HG03469 (cell line): ENCODE results near the gene PSEN2.
A peak's percentile ranks its signal among the peaks of the same experiment; 100 is the strongest.

Source experiments
- ATAC-seq: cut with Tn5 transposase; IDR thresholded peaks from one replicate; pipeline ENCODE4 v1.9.1; 2021; ENCODE audit warnings: mild to moderate bottlenecking, moderate library complexity, moderate number of reproducible peaks; ENCODE audit not compliant: unreplicated experiment

The PSEN2 gene

GRCh38 chr1:226863446-226863845, 7.0 kb upstream of the PSEN2 start:
- ATAC-seq: no peak

GRCh38 chr1:226864311-226864710, 6.1 kb upstream of the PSEN2 start:
- no peak for ATAC-seq

- no peak for ATAC-seq
These were observed 4.8 kb upstream of the PSEN2 start for GRCh38 chr1:226865590-226865989.

- ATAC-seq: no peak
These were observed 2.9 kb upstream of the PSEN2 start for GRCh38 chr1:226867461-226868054.

- ATAC-seq: no peak
These were observed 1.7 kb upstream of the PSEN2 start for GRCh38 chr1:226868726-226869125.

- ATAC-seq: no peak
These were observed 403 bp upstream of the PSEN2 start for GRCh38 chr1:226870026-226870400.

GRCh38 chr1:226871636-226872327, 1.4 kb downstream of the PSEN2 start:
- ATAC-seq: no peak

GRCh38 chr1:226872437-226872836, 2.0 kb downstream of the PSEN2 start:
- ATAC-seq: no peak

- no peak for ATAC-seq
These were observed 3.6 kb downstream of the PSEN2 start for GRCh38 chr1:226873771-226874578.

GRCh38 chr1:226874579-226875425, 4.4 kb downstream of the PSEN2 start:
- ATAC-seq: no peak

- no peak for ATAC-seq
These were observed 5.4 kb downstream of the PSEN2 start for GRCh38 chr1:226875641-226876295.

- ATAC-seq: no peak
These were observed 7.3 kb downstream of the PSEN2 start for GRCh38 chr1:226877669-226878068.

GRCh38 chr1:226880372-226881287, 10.2 kb downstream of the PSEN2 start:
- no peak for ATAC-seq

- no peak for ATAC-seq
These were observed 11.2 kb downstream of the PSEN2 start for GRCh38 chr1:226881515-226882185.

GRCh38 chr1:226882187-226882586, 11.8 kb downstream of the PSEN2 start:
- no peak for ATAC-seq

GRCh38 chr1:226882631-226883409, 12.4 kb downstream of the PSEN2 start:
- ATAC-seq: peak; percentile 96

GRCh38 chr1:226883630-226884029, 13.2 kb downstream of the PSEN2 start:
- no peak for ATAC-seq

GRCh38 chr1:226884116-226884625, 13.8 kb downstream of the PSEN2 start:
- ATAC-seq: no peak
